Adrenal gland (tissue), 12 donors: ENCODE data around the gene SH3BGRL3. TPM values are rescaled to one million over a fixed set of nuclear protein-coding genes. Genes with fewer than 3 reads are reported as not detected.
A peak's percentile ranks its signal among the peaks of the same experiment; 100 is the strongest.

Experiments used
- DNase-seq, 7 donors: peaks; one replicate each; pipeline ENCODE4 v3.0.0-alpha.2; 2019 to 2020
- H3K27ac ChIP-seq, 5 donors: fragments of 200-600 bp; sonication (generic) in 4 of 5; 1 replicate in 3 of 5; 2 replicates in 2 of 5; pipeline versions ENCODE4 v1.5.1 to v1.8.0; 2016 to 2020; ENCODE audit warnings: mild to moderate bottlenecking in 1 of 5
- H3K27me3 ChIP-seq: fragments of 200-600 bp; 2 replicates; pipeline ENCODE4 v1.8.0; 2021
- H3K36me3 ChIP-seq, 2 donors: fragments of 200-600 bp; replicated peaks in 1 of 2; 1 replicate in 1 of 2; 2 replicates in 1 of 2; pipeline versions ENCODE4 v1.5.1 to v1.8.0; 2018 to 2022
- H3K4me1 ChIP-seq, 2 donors: fragments of 200-600 bp; replicated peaks in 1 of 2; 1 replicate in 1 of 2; 2 replicates in 1 of 2; pipeline versions ENCODE4 v1.5.1 to v1.8.0; 2018 to 2021
- H3K4me3 ChIP-seq, 4 donors: fragments of 200-600 bp; sonication (generic) in 3 of 4; one replicate each; pipeline ENCODE4 v1.5.1; 2016 to 2018
- H3K9me3 ChIP-seq, 3 donors: fragments of 200-600 bp; sonication (generic) in 1 of 3; replicated peaks in 1 of 3; 1 replicate in 2 of 3; 2 replicates in 1 of 3; pipeline versions ENCODE4 v1.5.1 to v1.8.0; 2016 to 2021
- POLR2A ChIP-seq, 2 donors: fragments of 450-650 bp; IDR thresholded peaks; one replicate each; pipeline ENCODE4 v1.6.1; 2017; ENCODE audit warnings: antibody characterized with exemption in 2 of 2, mild to moderate bottlenecking in 2 of 2, moderate library complexity in 1 of 2
- WGBS, 4 donors: extraction: QIAGEN DNeasy Blood & Tissue Kit in 2 of 4; methylation state at CpG; one replicate each; pipeline versions ENCODE4 v1.1.5 to v1.1.7; 2013 to 2017; 5-methylcytosine and 5-hydroxymethylcytosine counted together
- intact Hi-C, 2 donors: fragments of 100-400 bp; cut with DNase I; formaldehyde crosslinking; loops; one replicate each; pipeline versions ENCODE4 v1.14.1 to v1.15.0; 2022 to 2023
- polyA plus RNA-seq, 3 donors: library from polyadenylated mRNA; stranded (reverse); fragments of 200-250 nt in 2 of 3; fragments of 350-450 nt in 1 of 3; fragmentation: Illumina TruSeq in 1 of 3; extraction: RNeasy Lipid Tissue Mini Kit (QIAGEN cat#74804) in 1 of 3; gene quantifications; one replicate each; pipeline ENCODE4 v1.2.3, GENCODE V29; 2013 to 2014
- total RNA-seq, 9 donors: library from RNA; depleted of rRNA in 4 of 9; stranded (reverse); fragments of >200 nt in 4 of 9; fragments of 120-200 nt in 1 of 9; fragmentation: NEBNext Ultra II Directional in 1 of 9; extraction: Animal tissue kit (Norgen Biotek cat#: 25700) in 1 of 9; gene quantifications; one replicate each; pipeline versions ENCODE4 v1.1.0 to v1.2.4, GENCODE V29; 2013 to 2023
- TF ChIP-seq, protein P1 (sequence below), 6 experiments: fragments of 450-650 bp in 4 of 6; fragments of 200-600 bp in 2 of 6; sonication (generic) in 1 of 6; IDR thresholded peaks; 1 replicate in 5 of 6; 2 replicates in 1 of 6; pipeline versions ENCODE4 v1.5.1 to v1.8.0; 2016 to 2021; ENCODE audit warnings: antibody characterized with exemption in 6 of 6, mild to moderate bottlenecking in 2 of 6, moderate library complexity in 1 of 6
- donor health status: healthy with polysubstance abuse.
- donor health status: Bipolar disorder and iron deficiency.
- donor health status: DM: yes; HTN: yes; CAD: no.
- donor health status: DM: no; HTN: no; CAD: no.
- donor health status: DM: no; HTN: no; CAD: no.
- donor health status: DM: yes; HTN: yes; CAD: no.

The SH3BGRL3 gene
- total and polyA plus RNA-seq, 12 donors: 21.0 to 350 (median 92.8) TPM

DNA sequence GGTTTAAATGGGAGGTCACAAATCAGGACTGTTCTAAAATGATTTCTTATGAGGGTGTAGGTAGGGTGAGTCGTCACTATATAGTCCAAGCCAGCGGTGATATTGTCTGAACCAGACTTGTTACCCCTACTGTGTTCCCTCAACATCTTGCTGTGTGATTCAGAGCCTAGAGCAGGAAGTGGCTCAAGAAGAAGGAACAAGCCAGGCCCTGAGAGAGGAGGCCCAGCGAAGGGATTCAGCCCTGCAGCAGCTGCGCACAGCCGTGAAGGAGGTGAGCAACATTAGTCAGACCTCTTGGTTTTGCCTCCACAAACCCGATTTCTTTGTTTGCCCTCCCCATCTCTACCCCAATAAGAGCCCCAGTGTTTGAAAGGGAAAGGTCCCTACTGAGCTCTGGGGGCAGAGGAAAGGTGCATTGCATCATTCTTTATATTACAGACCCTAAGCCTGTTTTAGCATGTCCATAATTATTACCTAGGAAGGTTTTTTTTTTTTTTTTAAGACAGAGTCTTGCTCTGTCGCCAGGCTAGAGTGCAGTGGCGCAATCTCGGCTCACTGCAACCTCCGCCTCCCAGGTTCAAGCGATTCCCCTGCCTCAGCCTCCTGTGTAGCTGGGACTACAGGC is 5.0 kb upstream of the SH3BGRL3 start:
- H3K27ac ChIP-seq: peak overlapping the region in 3 of 5 donors; percentile 16 to 88 (median 83)
- WGBS, 4 donors: 74 to 86% (median 84%) methylated on average over 11 of the region's 11 CpGs
- peaks cover 14 to 29% of the 10 kb centered on the region in 2 donors for H3K4me1 ChIP-seq
- H3K4me3 ChIP-seq: no peak overlapping the region
- no peaks in the 10 kb centered on the region for H3K36me3 ChIP-seq
- TF ChIP-seq, protein P1, sequence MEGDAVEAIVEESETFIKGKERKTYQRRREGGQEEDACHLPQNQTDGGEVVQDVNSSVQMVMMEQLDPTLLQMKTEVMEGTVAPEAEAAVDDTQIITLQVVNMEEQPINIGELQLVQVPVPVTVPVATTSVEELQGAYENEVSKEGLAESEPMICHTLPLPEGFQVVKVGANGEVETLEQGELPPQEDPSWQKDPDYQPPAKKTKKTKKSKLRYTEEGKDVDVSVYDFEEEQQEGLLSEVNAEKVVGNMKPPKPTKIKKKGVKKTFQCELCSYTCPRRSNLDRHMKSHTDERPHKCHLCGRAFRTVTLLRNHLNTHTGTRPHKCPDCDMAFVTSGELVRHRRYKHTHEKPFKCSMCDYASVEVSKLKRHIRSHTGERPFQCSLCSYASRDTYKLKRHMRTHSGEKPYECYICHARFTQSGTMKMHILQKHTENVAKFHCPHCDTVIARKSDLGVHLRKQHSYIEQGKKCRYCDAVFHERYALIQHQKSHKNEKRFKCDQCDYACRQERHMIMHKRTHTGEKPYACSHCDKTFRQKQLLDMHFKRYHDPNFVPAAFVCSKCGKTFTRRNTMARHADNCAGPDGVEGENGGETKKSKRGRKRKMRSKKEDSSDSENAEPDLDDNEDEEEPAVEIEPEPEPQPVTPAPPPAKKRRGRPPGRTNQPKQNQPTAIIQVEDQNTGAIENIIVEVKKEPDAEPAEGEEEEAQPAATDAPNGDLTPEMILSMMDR (IDR thresholded peaks at IDR 0.05): no peak
- no peak for TF ChIP-seq POLR2A (IDR thresholded peaks at IDR 0.05)
- H3K9me3 ChIP-seq: no peaks in the 10 kb centered on the region
- H3K27me3 ChIP-seq: no peaks in the 10 kb centered on the region
- no peak for DNase-seq
- intact Hi-C loops: loop anchor here in 1 of 2 donors (2.0 kb wide), 1 partner anchor 46 kb away; no protein-coding TSS in a partner anchor

DNA sequence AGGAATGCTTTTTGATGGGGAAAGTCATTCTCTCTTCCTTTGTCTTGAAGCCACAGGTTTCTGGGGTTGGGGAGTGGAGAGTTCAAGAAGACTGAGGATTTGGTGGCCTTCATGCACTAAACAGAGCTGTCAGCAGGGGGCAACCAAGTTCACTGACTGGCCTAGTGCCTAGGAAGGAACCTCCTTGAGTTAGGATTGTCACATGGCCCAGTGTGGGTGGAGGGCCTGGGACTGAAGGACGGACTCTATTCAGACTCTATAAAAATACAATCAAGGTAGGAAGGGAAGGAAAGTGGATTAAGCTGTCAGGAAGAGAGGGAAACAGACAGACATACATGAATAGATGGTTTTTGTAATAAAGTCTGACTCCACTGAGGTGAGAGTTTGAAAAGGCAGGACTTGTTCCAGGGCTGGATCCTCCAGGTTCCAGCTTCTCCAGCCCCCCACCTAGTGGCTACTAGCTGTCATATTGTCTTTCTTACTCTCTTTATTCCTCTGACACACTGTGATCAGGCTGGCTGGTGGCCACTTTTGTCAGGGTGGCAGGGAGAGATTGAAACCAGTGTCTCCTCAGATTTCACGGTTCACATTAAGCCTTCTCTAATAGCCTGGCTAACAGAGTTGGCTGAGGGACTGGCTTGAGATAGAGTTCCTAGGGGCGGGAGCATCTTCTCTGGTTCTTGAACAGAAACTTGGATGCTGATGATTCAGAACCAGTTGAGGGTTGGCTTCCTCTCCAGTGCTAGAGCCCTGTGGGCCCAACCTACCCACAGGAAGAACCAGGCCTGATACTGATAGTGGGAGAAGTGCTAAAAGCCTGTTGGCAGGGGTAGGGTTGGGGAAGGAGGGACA is 4.1 kb upstream of the SH3BGRL3 start:
- peak overlapping the region; percentile 45 to 88 (median 75) for H3K27ac ChIP-seq
- TF ChIP-seq, protein P1 (IDR thresholded peaks at IDR 0.05): peak; percentile 64 to 95 (median 84)
- peak in 1 of 2 donors; percentile 12 for TF ChIP-seq POLR2A (IDR thresholded peaks at IDR 0.05)
- 19 to 31% (median 22%) methylated on average over 3 of the region's 3 CpGs for WGBS, 4 donors
- no peak overlapping the region for H3K4me3 ChIP-seq
- H3K9me3 ChIP-seq: no peaks in the 10 kb centered on the region
- H3K36me3 ChIP-seq: no peaks in the 10 kb centered on the region
- intact Hi-C loops: loop anchor here in 1 of 2 donors (2.0 kb wide), 1 partner anchor 45 kb away; no protein-coding TSS in a partner anchor
- peak; percentile 81 to 95 (median 88) for DNase-seq
- H3K27me3 ChIP-seq: no peaks in the 10 kb centered on the region
- peaks cover 14 to 30% of the 10 kb centered on the region in 2 donors for H3K4me1 ChIP-seq

DNA sequence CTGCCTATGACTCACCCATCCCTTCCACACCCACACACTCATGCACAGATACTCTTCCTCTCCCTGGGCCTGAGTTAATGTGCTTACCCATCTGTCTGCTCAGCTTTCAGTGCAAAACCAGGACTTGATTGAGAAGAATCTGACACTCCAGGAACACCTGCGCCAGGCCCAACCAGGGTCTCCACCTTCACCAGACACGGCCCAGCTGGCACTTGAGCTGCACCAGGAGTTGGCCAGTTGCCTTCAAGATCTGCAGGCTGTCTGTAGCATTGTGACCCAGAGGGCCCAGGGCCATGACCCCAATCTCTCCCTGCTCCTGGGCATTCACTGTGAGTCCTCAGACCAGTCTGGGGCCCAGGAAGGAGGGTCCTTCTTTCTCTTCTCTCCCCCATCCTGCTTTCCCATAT is 3.5 kb upstream of the SH3BGRL3 start:
- H3K36me3 ChIP-seq: no peaks in the 10 kb centered on the region
- TF ChIP-seq, protein P1 (IDR thresholded peaks at IDR 0.05): no peak
- no peak for TF ChIP-seq POLR2A (IDR thresholded peaks at IDR 0.05)
- no peaks in the 10 kb centered on the region for H3K9me3 ChIP-seq
- H3K27me3 ChIP-seq: no peaks in the 10 kb centered on the region
- intact Hi-C loops: no loop called here
- H3K4me3 ChIP-seq: no peak overlapping the region
- peaks cover 14 to 36% of the 10 kb centered on the region in 2 donors for H3K4me1 ChIP-seq
- peak in 1 of 7 donors; percentile 79 for DNase-seq
- peak overlapping the region; percentile 45 to 88 (median 75) for H3K27ac ChIP-seq
- 58 to 92% (median 73%) methylated on average over 1 to 2 of the region's 2 CpGs for WGBS, 4 donors

DNA sequence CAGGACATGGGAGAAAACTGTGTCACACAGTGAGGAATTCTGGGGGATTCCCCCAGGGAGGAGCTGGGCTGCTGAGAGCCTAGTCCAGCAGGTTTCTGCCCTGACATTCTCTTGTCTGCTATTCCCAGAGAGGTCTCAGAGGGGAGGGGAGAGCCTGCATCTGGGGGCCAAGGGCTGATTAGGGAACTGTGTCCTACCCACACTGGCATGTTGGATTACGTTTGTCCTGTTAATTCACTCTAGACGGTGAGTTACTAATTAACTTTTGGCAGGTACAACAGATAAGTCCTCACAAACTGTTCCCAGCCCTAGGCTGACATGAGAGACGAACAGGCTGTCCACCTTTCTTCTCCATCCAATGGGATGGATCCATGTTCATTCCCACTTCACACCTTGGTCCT is 2.6 kb upstream of the SH3BGRL3 start:
- no peaks in the 10 kb centered on the region for H3K9me3 ChIP-seq
- WGBS, 4 donors: 82 to 92% (median 88%) methylated on average over 2 to 3 of the region's 3 CpGs
- intact Hi-C loops: no loop called here
- no peak for DNase-seq
- no peaks in the 10 kb centered on the region for H3K27me3 ChIP-seq
- peaks cover 14 to 38% of the 10 kb centered on the region in 2 donors for H3K4me1 ChIP-seq
- peak overlapping the region in 1 of 5 donors; percentile 83 for H3K27ac ChIP-seq
- TF ChIP-seq, protein P1 (IDR thresholded peaks at IDR 0.05): no peak
- no peak for TF ChIP-seq POLR2A (IDR thresholded peaks at IDR 0.05)
- no peak overlapping the region for H3K4me3 ChIP-seq
- H3K36me3 ChIP-seq: no peaks in the 10 kb centered on the region
